ENCODE data around the gene ACOX3. TPM values are rescaled to one million over a fixed set of nuclear protein-coding genes. Genes with fewer than 3 reads are reported as not detected.

ACOX3 gene
- total and polyA plus RNA-seq, 2 of the 8 experiments (the other 6 are each of a cell fraction or from before 2014, with no cell fraction given), result 2.5 to 9.9 TPM

DNA sequence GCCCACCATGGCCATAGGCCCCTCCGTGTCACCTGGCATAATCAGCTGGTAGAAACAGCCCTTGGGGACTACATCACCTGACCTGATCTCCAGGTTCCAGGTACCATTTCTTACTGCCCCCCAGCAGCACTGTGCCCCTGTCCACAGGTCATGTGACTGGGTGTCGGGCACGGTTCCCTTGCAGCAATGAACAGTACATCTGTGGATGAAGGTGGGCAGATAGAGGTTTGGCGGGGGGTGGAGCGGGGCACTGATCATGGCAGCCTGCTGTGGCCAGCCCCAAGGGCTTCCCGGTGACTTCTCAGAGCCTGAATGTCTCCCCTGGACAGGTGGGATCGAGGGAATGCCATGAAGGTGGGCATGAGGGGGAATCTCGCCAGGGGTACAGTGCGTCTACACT, 37.8 kb upstream of the ACOX3 start:
- H2AFZ ChIP-seq (ENCODE audit: low read length), result no peak overlapping the region
- no peak overlapping the region for H3K4ac ChIP-seq (replicated peaks; ENCODE audit: insufficient read length, low read depth, low read length)
- H3K23me2 ChIP-seq (ENCODE audit: low read depth, low read length), result no peaks in the 10 kb centered on the region
- H2BK12ac ChIP-seq (ENCODE audit: low read depth, low read length), result no peak overlapping the region
- no peak overlapping the region for H3K23ac ChIP-seq (ENCODE audit: insufficient read length)
- DNase-seq (ENCODE audit: low read depth in 1 of 2, low spot score in 2 of 2) (no peak), FAIRE-seq (no peak)
- no peak overlapping the region for H4K91ac ChIP-seq (replicated peaks; ENCODE audit: insufficient read length, low read length)
- H2AK5ac ChIP-seq (ENCODE audit: low read depth, low read length), result no peak overlapping the region
- H2BK5ac ChIP-seq (ENCODE audit: low read depth, low read length), result no peak overlapping the region
- no peak overlapping the region for H3K56ac ChIP-seq (replicated peaks; ENCODE audit: insufficient read length, low read depth, low read length)
- peak overlapping the region; percentile 71; the same call in 1 of the 2 replicates for H4K8ac ChIP-seq (ENCODE audit: extremely low read depth, insufficient read depth, low read length)
- no peak overlapping the region for H2BK20ac ChIP-seq (ENCODE audit: low read length)
- no peaks in the 10 kb centered on the region for H3K27me3 ChIP-seq (replicated peaks in 1 of 4; ENCODE audit: control insufficient read depth in 3 of 4, extremely low read depth in 1 of 4, insufficient read depth in 3 of 4, low read length in 3 of 4)
- TF ChIP-seq HDAC6 (IDR thresholded peaks at IDR 0.05; ENCODE audit: low read depth, low read length), result no peak
- TF ChIP-seq YY1 (IDR thresholded peaks at IDR 0.05; ENCODE audit: low read depth, low read length), result no peak
- TF ChIP-seq ASH2L (IDR thresholded peaks at IDR 0.05; ENCODE audit: low read length), result no peak
- TF ChIP-seq USF2 (IDR thresholded peaks at IDR 0.05; ENCODE audit: low read length), result no peak
- no peak for TF ChIP-seq POLR2AphosphoS5 (IDR thresholded peaks at IDR 0.05; ENCODE audit: low read depth, low read length)
- TF ChIP-seq EGR1 (IDR thresholded peaks at IDR 0.05; ENCODE audit: borderline replicate concordance, low read depth, low read length), result no peak
- TF ChIP-seq SIRT6 (IDR thresholded peaks at IDR 0.05; ENCODE audit: low read length), result no peak
- TF ChIP-seq SP2 (IDR thresholded peaks at IDR 0.05; ENCODE audit: low read length), result no peak
- TF ChIP-seq CHD1 (IDR thresholded peaks at IDR 0.05; ENCODE audit: low read depth, low read length), result no peak
- no peak overlapping the region for H3K4me3 ChIP-seq (ENCODE audit: extremely low read depth in 1 of 4, insufficient read depth in 2 of 4, low read depth in 3 of 4, low read length in 4 of 4)
- no peak overlapping the region for H3K9ac ChIP-seq (replicated peaks in 1 of 4; ENCODE audit: extremely low read depth in 1 of 4, low read depth in 3 of 4, low read length in 3 of 4)
- H4K20me1 ChIP-seq (replicated peaks in 1 of 2; ENCODE audit: control insufficient read depth in 1 of 2, insufficient read depth in 2 of 2, low read length in 2 of 2), result peaks cover 0 to 5% of the 10 kb centered on the region in 2 experiments
- no peaks in the 10 kb centered on the region for H3K79me1 ChIP-seq (ENCODE audit: low read depth, low read length)
- H3K9me3 ChIP-seq (ENCODE audit: insufficient read depth in 2 of 2, low read depth in 1 of 2, low read length in 1 of 2), result no peaks in the 10 kb centered on the region
- no peak overlapping the region for H3K18ac ChIP-seq (ENCODE audit: extremely low read depth, low read length)
- POLR2A ChIA-PET (ENCODE audit: partially characterized antibody), result interaction anchor here (1.9 kb wide), 1 partner anchor 15 kb away, joined by 8 read pairs; no protein-coding TSS in a partner anchor
- H4K5ac ChIP-seq (ENCODE audit: insufficient read length, low read depth, low read length), result no peak overlapping the region
- CTCF ChIA-PET (ENCODE audit: partially characterized antibody), result interaction anchor here (1.0 to 5.3 kb wide), 6 partner anchors 10 to 116 kb away, joined by 3 to 22 read pairs (median 4); no protein-coding TSS in a partner anchor
- peaks cover 0 to 3% (median 0%) of the 10 kb centered on the region in 4 experiments; a peak in 2 of 7 replicates for H3K4me1 ChIP-seq (replicated peaks in 1 of 4; ENCODE audit: control insufficient read depth in 3 of 4, insufficient read depth in 4 of 4, low read length in 3 of 4)
- H3K27ac ChIP-seq (ENCODE audit: low read depth, low read length), result no peak overlapping the region; the same call in 1 of the 2 replicates
- H3K14ac ChIP-seq (ENCODE audit: insufficient read length), result no peak overlapping the region
- no peak overlapping the region for H3K4me2 ChIP-seq (ENCODE audit: insufficient read depth in 1 of 2, low read depth in 2 of 2, low read length in 2 of 2)
- H2BK15ac ChIP-seq (ENCODE audit: low read length), result no peak overlapping the region
- WGBS, 2 experiments (ENCODE audit: extremely low coverage in 1 of 2, insufficient coverage in 1 of 2, insufficient read length in 1 of 2, insufficient replicate concordance in 2 of 2, low coverage in 1 of 2, low lambda C conversion rate in 2 of 2, missing lambda C conversion rate in 1 of 2), result 96% methylated on average over 9 of the region's 9 CpGs; no CpG with 5 or more reads in 1 of the 2 experiments
- H2BK120ac ChIP-seq (replicated peaks; ENCODE audit: low read depth, low read length), result no peak overlapping the region
- no peaks in the 10 kb centered on the region for H3K79me2 ChIP-seq (ENCODE audit: control insufficient read depth in 1 of 2, insufficient read depth in 2 of 2, low read length in 2 of 2)
- H3K36me3 ChIP-seq (ENCODE audit: control insufficient read depth in 2 of 4, insufficient read depth in 4 of 4, low read length in 3 of 4), result peaks cover 0 to 7% (median 4%) of the 10 kb centered on the region in 4 experiments; a peak in 4 of 8 replicates
